ENCODE results near the gene TNFRSF14. TPM values are rescaled to one million over a fixed set of nuclear protein-coding genes. Genes with fewer than 3 reads are reported as not detected.

TNFRSF14 gene
- total and polyA plus RNA-seq, 2 experiments from 2014 or later = 7.8 to 13.3 TPM

DNA sequence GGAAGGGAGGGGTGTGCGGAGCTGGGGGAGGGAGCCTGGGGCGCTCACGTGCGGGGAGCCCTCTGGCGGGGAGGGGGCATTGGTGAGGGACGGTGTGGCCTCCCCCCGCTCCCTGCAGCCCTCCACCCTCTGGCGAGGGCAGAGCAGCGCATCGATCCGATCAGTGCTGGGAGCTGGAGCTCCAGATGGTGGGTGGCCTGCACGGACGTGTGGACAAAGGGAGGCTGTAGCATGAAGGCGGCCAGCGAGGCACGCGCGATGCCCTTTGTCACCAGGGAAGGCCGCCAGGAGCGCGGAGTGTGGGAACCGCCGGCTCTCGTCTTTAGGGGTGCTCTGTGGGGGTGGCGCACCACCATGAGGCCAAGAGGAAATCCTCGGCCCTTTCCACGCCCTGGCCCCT, 20.7 kb upstream of the TNFRSF14 start:
- Histone ChIP-seq H3K27me3 (replicated peaks; ENCODE audit: insufficient read depth) (peaks cover 10% of the 10 kb centered on the region), H2AFZ (no peak overlapping the region), H3K9me3 (ENCODE audit: low read depth) (no peaks in the 10 kb centered on the region), H3F3A (ENCODE audit: insufficient read depth) (no peaks in the 10 kb centered on the region), H3K4me1 (ENCODE audit: insufficient read depth) (peaks cover 22% of the 10 kb centered on the region), H3K36me3 (ENCODE audit: low read depth) (no peaks in the 10 kb centered on the region), H3K4me2 (ENCODE audit: unreplicated experiment) (no peak overlapping the region), H3K4me3 (no peak overlapping the region), H3K9me2 (ENCODE audit: insufficient read depth) (no peaks in the 10 kb centered on the region), H4K20me1 (ENCODE audit: insufficient read depth) (no peaks in the 10 kb centered on the region), H3K27ac (no peak overlapping the region), H3K79me2 (ENCODE audit: insufficient read depth) (no peaks in the 10 kb centered on the region), H3K9ac (no peak overlapping the region)
- no peak for DNase-seq
- WGBS, 2 experiments (ENCODE audit: low coverage in 1 of 2, low lambda C conversion rate in 2 of 2, missing lambda C conversion rate in 2 of 2) = 36 to 37% methylated on average over 19 to 27 of the region's 27 CpGs
- in situ Hi-C loops (cut with MboI) = no loop called here
- TF ChIP-seq EZH2phosphoT487 (IDR thresholded peaks at IDR 0.05; ENCODE audit: insufficient read depth, low read depth) = no peak
- TF ChIP-seq EZH2 (IDR thresholded peaks at IDR 0.05; ENCODE audit: insufficient read depth, poor library complexity, severe bottlenecking) = no peak

DNA sequence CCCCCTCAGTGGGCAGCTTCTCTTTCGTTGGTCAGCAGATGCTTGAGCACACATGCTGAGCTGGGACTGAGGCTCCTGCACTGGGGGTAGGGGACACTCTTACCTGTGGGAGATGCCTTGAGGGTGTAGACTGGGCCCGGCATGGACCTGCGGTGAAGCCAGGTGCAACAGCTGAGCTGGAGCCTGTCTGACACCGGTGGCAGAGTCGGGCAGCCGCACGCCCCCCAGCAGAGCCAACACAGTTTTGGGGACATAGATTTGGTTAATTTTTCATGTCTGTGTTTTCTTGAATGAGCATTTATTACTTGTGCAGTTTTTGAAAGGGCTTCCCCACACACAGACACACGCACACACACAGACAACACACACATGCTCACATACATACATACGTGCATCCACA, 20.2 kb upstream of the TNFRSF14 start:
- Histone ChIP-seq H3K4me3 (no peak overlapping the region), H3K4me2 (ENCODE audit: unreplicated experiment) (no peak overlapping the region), H3F3A (ENCODE audit: insufficient read depth) (no peaks in the 10 kb centered on the region), H3K4me1 (ENCODE audit: insufficient read depth) (peaks cover 22% of the 10 kb centered on the region), H3K36me3 (ENCODE audit: low read depth) (no peaks in the 10 kb centered on the region), H3K79me2 (ENCODE audit: insufficient read depth) (no peaks in the 10 kb centered on the region), H3K27me3 (replicated peaks; ENCODE audit: insufficient read depth) (peaks cover 4% of the 10 kb centered on the region), H3K9me3 (ENCODE audit: low read depth) (no peaks in the 10 kb centered on the region), H4K20me1 (ENCODE audit: insufficient read depth) (no peaks in the 10 kb centered on the region), H2AFZ (no peak overlapping the region), H3K9me2 (ENCODE audit: insufficient read depth) (no peaks in the 10 kb centered on the region), H3K9ac (no peak overlapping the region), H3K27ac (no peak overlapping the region)
- TF ChIP-seq EZH2phosphoT487 (IDR thresholded peaks at IDR 0.05; ENCODE audit: insufficient read depth, low read depth) (no peak), EZH2 (IDR thresholded peaks at IDR 0.05; ENCODE audit: insufficient read depth, poor library complexity, severe bottlenecking) (no peak)
- DNase-seq = no peak
- in situ Hi-C loops (cut with MboI) = no loop called here
- 62 to 69% methylated on average over 9 of the region's 9 CpGs for WGBS, 2 experiments (ENCODE audit: low coverage in 1 of 2, low lambda C conversion rate in 2 of 2, missing lambda C conversion rate in 2 of 2)

DNA sequence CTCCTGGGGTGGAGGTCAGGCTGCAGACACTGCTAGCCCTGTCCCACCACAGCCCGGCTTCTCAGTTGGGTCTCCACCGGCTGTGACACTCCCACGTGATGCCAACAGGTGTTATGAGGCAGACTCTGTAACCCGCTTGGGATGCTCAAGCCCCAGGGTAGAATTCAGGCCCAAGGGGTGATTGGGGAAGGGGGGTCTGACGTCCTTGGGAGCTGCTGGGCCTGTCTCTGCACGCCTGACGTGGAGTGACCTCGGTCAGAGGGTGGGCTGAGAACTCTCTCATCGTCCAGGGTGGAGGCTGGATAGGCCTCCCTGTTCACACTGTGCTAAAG, 18.4 kb upstream of the TNFRSF14 start:
- H4K20me1 ChIP-seq (ENCODE audit: insufficient read depth) = no peaks in the 10 kb centered on the region
- in situ Hi-C loops (cut with MboI) = no loop called here
- H3K27ac ChIP-seq = no peak overlapping the region
- no peaks in the 10 kb centered on the region for H3K36me3 ChIP-seq (ENCODE audit: low read depth)
- WGBS, 2 experiments (ENCODE audit: low coverage in 1 of 2, low lambda C conversion rate in 2 of 2, missing lambda C conversion rate in 2 of 2) = 60 to 67% methylated on average over 9 of the region's 9 CpGs
- no peak overlapping the region for H3K9ac ChIP-seq
- H3K79me2 ChIP-seq (ENCODE audit: insufficient read depth) = no peaks in the 10 kb centered on the region
- no peaks in the 10 kb centered on the region for H3K27me3 ChIP-seq (replicated peaks; ENCODE audit: insufficient read depth)
- no peak for TF ChIP-seq EZH2 (IDR thresholded peaks at IDR 0.05; ENCODE audit: insufficient read depth, poor library complexity, severe bottlenecking)
- TF ChIP-seq EZH2phosphoT487 (IDR thresholded peaks at IDR 0.05; ENCODE audit: insufficient read depth, low read depth) = no peak
- H2AFZ ChIP-seq = no peak overlapping the region
- no peaks in the 10 kb centered on the region for H3K9me2 ChIP-seq (ENCODE audit: insufficient read depth)
- no peaks in the 10 kb centered on the region for H3K9me3 ChIP-seq (ENCODE audit: low read depth)
- DNase-seq = no peak
- H3K4me2 ChIP-seq (ENCODE audit: unreplicated experiment) = no peak overlapping the region
- no peaks in the 10 kb centered on the region for H3F3A ChIP-seq (ENCODE audit: insufficient read depth)
- H3K4me1 ChIP-seq (ENCODE audit: insufficient read depth) = peaks cover 22% of the 10 kb centered on the region
- H3K4me3 ChIP-seq = no peak overlapping the region

DNA sequence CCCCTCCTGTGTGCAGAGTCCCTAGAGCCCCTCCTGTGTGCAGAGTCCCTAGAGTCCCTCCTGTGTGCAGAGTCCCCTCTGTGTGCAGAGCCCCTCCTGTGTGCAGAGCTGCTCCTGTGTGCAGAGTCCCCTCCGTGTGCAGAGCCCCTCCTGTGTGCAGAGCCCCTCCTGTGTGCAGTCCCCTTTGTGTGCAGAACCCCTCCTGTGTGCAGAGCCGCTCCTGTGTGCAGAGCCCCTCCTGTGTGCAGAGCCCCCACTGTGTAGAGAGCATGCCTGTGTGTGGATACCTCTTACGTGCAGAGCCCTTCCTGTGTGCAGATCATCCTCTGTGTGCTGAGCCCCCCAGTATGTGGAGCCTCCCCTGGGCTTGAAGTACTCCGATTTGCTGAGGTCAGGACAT, 17.8 kb upstream of the TNFRSF14 start:
- H3K27ac ChIP-seq = no peak overlapping the region
- TF ChIP-seq EZH2 (IDR thresholded peaks at IDR 0.05; ENCODE audit: insufficient read depth, poor library complexity, severe bottlenecking) (no peak), EZH2phosphoT487 (IDR thresholded peaks at IDR 0.05; ENCODE audit: insufficient read depth, low read depth) (no peak)
- DNase-seq = no peak
- no peaks in the 10 kb centered on the region for H3K9me2 ChIP-seq (ENCODE audit: insufficient read depth)
- H3K27me3 ChIP-seq (replicated peaks; ENCODE audit: insufficient read depth) = no peaks in the 10 kb centered on the region
- H3K4me2 ChIP-seq (ENCODE audit: unreplicated experiment) = no peak overlapping the region
- H3K79me2 ChIP-seq (ENCODE audit: insufficient read depth) = no peaks in the 10 kb centered on the region
- no peak overlapping the region for H3K4me3 ChIP-seq
- WGBS, 2 experiments (ENCODE audit: low coverage in 1 of 2, low lambda C conversion rate in 2 of 2, missing lambda C conversion rate in 2 of 2) = 55% methylated on average over 4 of the region's 4 CpGs
- H3K9me3 ChIP-seq (ENCODE audit: low read depth) = no peaks in the 10 kb centered on the region
- in situ Hi-C loops (cut with MboI) = no loop called here
- no peaks in the 10 kb centered on the region for H4K20me1 ChIP-seq (ENCODE audit: insufficient read depth)
- no peaks in the 10 kb centered on the region for H3F3A ChIP-seq (ENCODE audit: insufficient read depth)
- H3K36me3 ChIP-seq (ENCODE audit: low read depth) = no peaks in the 10 kb centered on the region
- H3K9ac ChIP-seq = no peak overlapping the region
- H3K4me1 ChIP-seq (ENCODE audit: insufficient read depth) = peaks cover 17% of the 10 kb centered on the region
- no peak overlapping the region for H2AFZ ChIP-seq

DNA sequence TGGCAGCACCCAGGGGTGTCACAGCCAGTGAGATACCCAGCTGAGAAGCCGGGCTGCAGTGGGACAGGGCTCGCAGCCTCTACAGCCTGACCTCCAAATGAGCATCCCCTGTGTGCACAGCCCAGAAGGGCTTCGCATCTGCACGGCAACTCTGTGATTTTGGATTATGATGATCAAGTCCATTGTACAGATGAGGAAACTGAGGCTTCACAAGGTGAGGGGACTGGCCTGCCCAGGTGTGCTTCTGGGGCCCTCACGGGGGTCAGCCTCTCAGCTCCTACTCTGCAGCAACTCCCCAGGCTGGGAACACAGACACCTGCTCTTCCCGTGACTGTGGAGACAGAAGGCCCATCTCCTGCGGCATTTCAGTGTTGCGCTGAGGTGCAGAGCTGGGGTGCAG, 17.3 kb upstream of the TNFRSF14 start:
- Histone ChIP-seq H3F3A (ENCODE audit: insufficient read depth) (no peaks in the 10 kb centered on the region), H3K9ac (no peak overlapping the region), H4K20me1 (ENCODE audit: insufficient read depth) (no peaks in the 10 kb centered on the region), H3K79me2 (ENCODE audit: insufficient read depth) (no peaks in the 10 kb centered on the region), H3K36me3 (ENCODE audit: low read depth) (no peaks in the 10 kb centered on the region), H3K27me3 (replicated peaks; ENCODE audit: insufficient read depth) (no peaks in the 10 kb centered on the region), H3K4me3 (no peak overlapping the region), H3K9me3 (ENCODE audit: low read depth) (no peaks in the 10 kb centered on the region), H3K27ac (no peak overlapping the region), H2AFZ (no peak overlapping the region), H3K4me1 (ENCODE audit: insufficient read depth) (peaks cover 13% of the 10 kb centered on the region), H3K9me2 (ENCODE audit: insufficient read depth) (no peaks in the 10 kb centered on the region), H3K4me2 (ENCODE audit: unreplicated experiment) (no peak overlapping the region)
- in situ Hi-C loops (cut with MboI) = no loop called here
- TF ChIP-seq EZH2phosphoT487 (IDR thresholded peaks at IDR 0.05; ENCODE audit: insufficient read depth, low read depth) (no peak), EZH2 (IDR thresholded peaks at IDR 0.05; ENCODE audit: insufficient read depth, poor library complexity, severe bottlenecking) (no peak)
- no peak for DNase-seq
- WGBS, 2 experiments (ENCODE audit: low coverage in 1 of 2, low lambda C conversion rate in 2 of 2, missing lambda C conversion rate in 2 of 2) = 79 to 80% methylated on average over 8 of the region's 8 CpGs
